Measurements from ENCODE around the gene CFAP299.

GRCh38 chr4:80462621-80463091 is 127.1 kb downstream of the CFAP299 start:
- TF ChIP-seq TCF7L2 (IDR thresholded peaks at IDR 0.05; ENCODE audit: borderline replicate concordance, extremely low read depth, insufficient read depth, insufficient read length) (no peak), EZH2 (IDR thresholded peaks at IDR 0.05) (no peak), CTCF (IDR thresholded peaks at IDR 0.05 in 2 of 3, conservative IDR thresholded peaks at IDR 0.05 in 1 of 3; ENCODE audit: borderline replicate concordance in 1 of 3, insufficient read depth in 1 of 3, low read depth in 2 of 3, low read length in 2 of 3) (no peak), POLR2AphosphoS5 (IDR thresholded peaks at IDR 0.05; ENCODE audit: low read depth, low read length) (no peak), YY1 (IDR thresholded peaks at IDR 0.05; ENCODE audit: extremely low read depth, insufficient replicate concordance, low read depth, low read length) (no peak), REST (IDR thresholded peaks at IDR 0.05; ENCODE audit: low read depth) (no peak), JUND (IDR thresholded peaks at IDR 0.05) (no peak), MAX (IDR thresholded peaks at IDR 0.05) (no peak), SRF (IDR thresholded peaks at IDR 0.05; ENCODE audit: low read depth) (no peak), SP1 (IDR thresholded peaks at IDR 0.05; ENCODE audit: low read depth) (no peak), ATF3 (IDR thresholded peaks at IDR 0.05) (no peak), POLR2A (IDR thresholded peaks at IDR 0.05; ENCODE audit: borderline replicate concordance, extremely low read depth, insufficient read depth, insufficient read length) (no peak), ZFX (IDR thresholded peaks at IDR 0.05) (no peak)

Measured in HCT116 (cell line).